ENCODE data around the gene OPA1.

Gene OPA1

GRCh38 chr3:193640165-193640715 lies 47.2 kb downstream of the OPA1 start:
- TF ChIP-seq CTCF (IDR thresholded peaks at IDR 0.05) = no peak

GRCh38 chr3:193640728-193641439 lies 47.9 kb downstream of the OPA1 start:
- TF ChIP-seq CTCF (IDR thresholded peaks at IDR 0.05) = no peak

- TF ChIP-seq CTCF (IDR thresholded peaks at IDR 0.05) = no peak
Measured at GRCh38 chr3:193641440-193641775, 48.4 kb downstream of the OPA1 start.

- TF ChIP-seq CTCF (IDR thresholded peaks at IDR 0.05) = no peak
Measured at GRCh38 chr3:193645806-193646205, 52.8 kb downstream of the OPA1 start.

- no peak for TF ChIP-seq CTCF (IDR thresholded peaks at IDR 0.05)
Measured at GRCh38 chr3:193648542-193649076, 55.6 kb downstream of the OPA1 start.

GRCh38 chr3:193650585-193650984 lies 57.6 kb downstream of the OPA1 start:
- no peak for TF ChIP-seq CTCF (IDR thresholded peaks at IDR 0.05)

GRCh38 chr3:193655831-193656433 lies 62.9 kb downstream of the OPA1 start:
- no peak for TF ChIP-seq CTCF (IDR thresholded peaks at IDR 0.05)

All from LNCAP (cell line).